M059J (cell line): ENCODE measurements around the gene AFAP1L1. TPM values are rescaled to one million over a fixed set of nuclear protein-coding genes. Genes with fewer than 3 reads are reported as not detected.
"Not testable (repeated sequence)": the region's sequence is repeated elsewhere in the genome, so short reads cannot be mapped to it uniquely, and the experiment has no call there.

Experiments used
- DNase-seq: peaks from one replicate; pipeline ENCODE4 v3.0.0-alpha.2; 2012; ENCODE audit warnings: low read depth
- total RNA-seq: library from RNA; depleted of rRNA; stranded (reverse); fragments of >200 nt; shearing (Covaris generic); gene quantifications from 2 replicates; pipeline ENCODE4 v1.2.3, GENCODE V29; 2014; rRNA removed

Gene AFAP1L1
- total RNA-seq, 1 experiment from 2014 or later: 9.1 TPM

DNA sequence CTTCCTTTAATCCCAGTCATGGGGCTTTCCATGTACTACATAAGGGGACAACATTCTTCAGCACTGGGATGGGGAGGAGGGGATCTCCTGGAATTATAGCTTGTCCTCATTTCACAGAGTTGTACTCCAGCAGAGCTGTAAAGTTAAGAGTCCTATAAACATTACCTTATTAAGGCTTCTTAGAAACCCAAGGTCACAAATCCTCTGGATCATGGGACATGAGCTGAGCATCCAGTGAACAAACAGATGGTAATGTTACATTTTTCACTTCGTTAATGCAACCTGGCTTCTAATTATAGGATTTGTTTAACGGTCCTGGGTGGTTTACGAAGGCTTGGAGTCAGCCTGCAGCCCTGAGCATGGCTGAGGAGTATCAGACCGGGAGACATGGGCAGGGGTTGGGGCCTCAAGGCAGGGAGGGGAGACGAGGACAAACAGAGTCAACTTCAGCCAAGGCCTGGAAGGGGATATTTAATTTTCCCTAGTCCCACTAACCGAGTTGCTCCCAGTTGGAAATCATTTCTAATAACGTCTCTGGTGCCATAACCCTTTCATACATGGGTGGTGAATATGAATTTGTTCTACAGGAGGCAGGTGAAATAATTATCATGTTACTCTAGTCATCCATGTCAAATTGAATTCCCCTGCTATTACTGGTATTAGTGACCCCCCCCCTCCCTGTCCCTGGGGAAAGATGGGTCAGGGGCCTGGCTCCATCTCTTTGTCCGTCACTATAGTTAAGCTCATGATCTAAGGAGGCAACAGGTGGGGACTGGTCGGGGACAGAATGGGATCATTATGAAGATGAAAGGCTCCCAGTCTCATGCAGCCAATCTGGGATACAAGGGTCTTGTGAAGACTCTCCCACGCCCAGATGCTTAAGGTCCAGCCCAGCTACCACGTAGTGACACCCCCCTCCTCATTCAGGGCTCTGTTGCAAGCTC lies 118.2 kb downstream of the AFAP1L1 start:
- no peak for DNase-seq

DNA sequence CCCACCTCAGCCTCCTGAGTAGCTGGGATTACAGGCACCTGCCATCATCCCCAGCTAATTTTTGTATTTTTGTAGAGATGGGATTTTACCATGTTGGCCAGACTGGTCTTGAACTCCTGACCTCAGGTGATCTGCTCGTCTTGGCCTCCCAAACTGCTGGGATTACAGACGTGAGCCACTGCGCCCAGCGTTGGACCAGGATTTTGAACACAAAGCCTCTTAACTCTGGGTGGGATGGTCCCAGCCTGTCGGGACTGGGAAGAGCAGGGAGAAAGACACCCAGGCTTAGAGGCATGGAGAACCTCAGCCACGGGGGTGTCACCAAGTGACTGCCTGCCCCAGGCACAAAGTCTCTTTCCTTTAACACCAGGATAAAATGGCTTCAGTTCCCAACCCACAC lies 119.4 kb downstream of the AFAP1L1 start:
- not testable (repeated sequence) for DNase-seq

Other genes with a start within 250 kb of the AFAP1L1 start
- gene SH3TC2, start 208.8 kb upstream of the AFAP1L1 start, total RNA-seq: 2.4 and 7.2 TPM in 2 replicates
- 36.7 and 40.7 TPM in 2 replicates for gene ABLIM3, start 130.4 kb upstream of the AFAP1L1 start, total RNA-seq
- 14.1 and 20.3 TPM in 2 replicates for gene GRPEL2, start 73.6 kb downstream of the AFAP1L1 start, total RNA-seq
- gene PCYOX1L, start 86.2 kb downstream of the AFAP1L1 start, total RNA-seq: 8.2 and 12.0 TPM in 2 replicates
- gene IL17B, start 107.4 kb downstream of the AFAP1L1 start, total RNA-seq: not detected in 2 replicates